Activated T-helper 2 cell treated with anti-CD3 and anti-CD28 coated beads, Interferon-gamma antibody, Interleukin-2, Interleukin-4, amounts not matched to agents 10 μg/mL and 5 μg/mL and 100 μg/mL, durations not matched to agents 14 hours and 24 hours and 36 hours (primary cell): ENCODE results near the gene CELF6. TPM values are rescaled to one million over a fixed set of nuclear protein-coding genes. Genes with fewer than 3 reads are reported as not detected.
A peak's percentile ranks its signal among the peaks of the same experiment; 100 is the strongest.

Experiments
- DNase-seq: peaks from one replicate; pipeline ENCODE4 v3.0.0; 2021; ENCODE audit warnings: low spot score
- H3K27ac Mint-ChIP-seq: one replicate; pipeline ENCODE4 v1.8.0; 2021; ENCODE audit warnings: mixed read lengths
- H3K27me3 Mint-ChIP-seq: one replicate; pipeline ENCODE4 v1.8.0; 2021; ENCODE audit warnings: low read depth, mixed read lengths
- H3K36me3 Mint-ChIP-seq: one replicate; pipeline ENCODE4 v1.8.0; 2021; ENCODE audit warnings: low read depth, mixed read lengths
- H3K4me1 Mint-ChIP-seq: one replicate; pipeline ENCODE4 v1.8.0; 2021; ENCODE audit warnings: low read depth, mixed read lengths
- H3K4me3 Mint-ChIP-seq: one replicate; pipeline ENCODE4 v1.8.0; 2021; ENCODE audit warnings: low read depth, mild to moderate bottlenecking, moderate library complexity, mixed read lengths
- H3K9me3 Mint-ChIP-seq: one replicate; pipeline ENCODE4 v1.8.0; 2021; ENCODE audit warnings: mixed read lengths
- intact Hi-C: fragments of 100-400 bp; cut with micrococcal nuclease; formaldehyde crosslinking; loops from one replicate; pipeline ENCODE4 v1.15.1; 2023
- total RNA-seq: library from RNA; stranded (reverse); gene quantifications from 2 replicates; pipeline ENCODE4 v1.2.3, GENCODE V29; 2022

CELF6 gene
- total RNA-seq, 1 donor from 2014 or later: 0.16 TPM

- H3K4me3 Mint-ChIP-seq: no peak overlapping the region
- H3K4me1 Mint-ChIP-seq: peaks cover 4% of the 10 kb centered on the region
- intact Hi-C loops: loop anchor here (10.0 kb wide), 2 partner anchors 281 to 361 kb away; no protein-coding TSS in a partner anchor
- H3K27me3 Mint-ChIP-seq: peaks cover 5% of the 10 kb centered on the region
- no peak for DNase-seq
- no peaks in the 10 kb centered on the region for H3K9me3 Mint-ChIP-seq
- H3K36me3 Mint-ChIP-seq: no peaks in the 10 kb centered on the region
- no peak overlapping the region for H3K27ac Mint-ChIP-seq
Measured at GRCh38 chr15:72313448-72313840, 6.5 kb downstream of the CELF6 start.

GRCh38 chr15:72312605-72313447 lies 7.1 kb downstream of the CELF6 start:
- no peak overlapping the region for H3K4me3 Mint-ChIP-seq
- no peak overlapping the region for H3K27ac Mint-ChIP-seq
- intact Hi-C loops: loop anchor here (10.0 kb wide), 2 partner anchors 282 to 362 kb away; no protein-coding TSS in a partner anchor
- peaks cover 2% of the 10 kb centered on the region for H3K27me3 Mint-ChIP-seq
- peaks cover 4% of the 10 kb centered on the region for H3K4me1 Mint-ChIP-seq
- DNase-seq: peak; percentile 46
- no peaks in the 10 kb centered on the region for H3K36me3 Mint-ChIP-seq
- no peaks in the 10 kb centered on the region for H3K9me3 Mint-ChIP-seq

- no peak for DNase-seq
- Mint-ChIP-seq H3K36me3 (no peaks in the 10 kb centered on the region), H3K4me3 (no peak overlapping the region), H3K9me3 (no peaks in the 10 kb centered on the region), H3K4me1 (peaks cover 3% of the 10 kb centered on the region), H3K27me3 (peaks cover 2% of the 10 kb centered on the region), H3K27ac (no peak overlapping the region)
- intact Hi-C loops: no loop called here
Measured at GRCh38 chr15:72307026-72307425, 12.9 kb downstream of the CELF6 start.

GRCh38 chr15:72306211-72306785 lies 13.7 kb downstream of the CELF6 start:
- Mint-ChIP-seq H3K27me3 (peaks cover 2% of the 10 kb centered on the region), H3K27ac (no peak overlapping the region), H3K4me1 (peaks cover 3% of the 10 kb centered on the region), H3K4me3 (no peak overlapping the region), H3K36me3 (no peaks in the 10 kb centered on the region), H3K9me3 (no peaks in the 10 kb centered on the region)
- peak; percentile 45 for DNase-seq
- intact Hi-C loops: no loop called here

- no peak for DNase-seq
- peaks cover 2% of the 10 kb centered on the region for H3K27me3 Mint-ChIP-seq
- no peak overlapping the region for H3K27ac Mint-ChIP-seq
- no peaks in the 10 kb centered on the region for H3K9me3 Mint-ChIP-seq
- intact Hi-C loops: no loop called here
- H3K4me1 Mint-ChIP-seq: peaks cover 3% of the 10 kb centered on the region
- no peaks in the 10 kb centered on the region for H3K36me3 Mint-ChIP-seq
- H3K4me3 Mint-ChIP-seq: no peak overlapping the region
Measured at GRCh38 chr15:72304596-72304995, 15.4 kb downstream of the CELF6 start.

- H3K9me3 Mint-ChIP-seq: no peaks in the 10 kb centered on the region
- DNase-seq: no peak
Measured at GRCh38 chr15:72302955-72303354, 17.0 kb downstream of the CELF6 start.

GRCh38 chr15:72289597-72290325 lies 30.2 kb downstream of the CELF6 start:
- intact Hi-C loops: loop anchor here (5.0 kb wide), 1 partner anchor 92 kb away; the partner anchor contains the start of gene GRAMD2A
- no peak overlapping the region for H3K4me3 Mint-ChIP-seq
- H3K4me1 Mint-ChIP-seq: peaks cover 3% of the 10 kb centered on the region
- no peaks in the 10 kb centered on the region for H3K9me3 Mint-ChIP-seq
- no peaks in the 10 kb centered on the region for H3K27me3 Mint-ChIP-seq
- DNase-seq: no peak
- no peak overlapping the region for H3K27ac Mint-ChIP-seq
- H3K36me3 Mint-ChIP-seq: no peaks in the 10 kb centered on the region

More at GRCh38 chr15:72302955-72303354, 17.0 kb downstream of the CELF6 start:
- peaks cover 3% of the 10 kb centered on the region for H3K4me1 Mint-ChIP-seq
- H3K27ac Mint-ChIP-seq: no peak overlapping the region
- H3K36me3 Mint-ChIP-seq: no peaks in the 10 kb centered on the region
- intact Hi-C loops: no loop called here
- peaks cover 2% of the 10 kb centered on the region for H3K27me3 Mint-ChIP-seq
- no peak overlapping the region for H3K4me3 Mint-ChIP-seq

- H3K36me3 Mint-ChIP-seq: no peaks in the 10 kb centered on the region
- no peaks in the 10 kb centered on the region for H3K27me3 Mint-ChIP-seq
- H3K4me1 Mint-ChIP-seq: no peaks in the 10 kb centered on the region
- intact Hi-C loops: loop anchor here (5.0 kb wide), 1 partner anchor 92 kb away; the partner anchor contains the start of gene GRAMD2A
- no peak overlapping the region for H3K27ac Mint-ChIP-seq
- H3K9me3 Mint-ChIP-seq: no peaks in the 10 kb centered on the region
- no peak overlapping the region for H3K4me3 Mint-ChIP-seq
- no peak for DNase-seq
Measured at GRCh38 chr15:72288796-72289596, 31.0 kb downstream of the CELF6 start.

- peaks cover 1% of the 10 kb centered on the region for H3K27me3 Mint-ChIP-seq
- intact Hi-C loops: loop anchor here (5.0 kb wide), 1 partner anchor 89 kb away; the partner anchor contains the start of gene GRAMD2A
- no peaks in the 10 kb centered on the region for H3K9me3 Mint-ChIP-seq
- no peak for DNase-seq
- H3K36me3 Mint-ChIP-seq: no peaks in the 10 kb centered on the region
- H3K4me3 Mint-ChIP-seq: no peak overlapping the region
- H3K27ac Mint-ChIP-seq: no peak overlapping the region
- no peaks in the 10 kb centered on the region for H3K4me1 Mint-ChIP-seq
Measured at GRCh38 chr15:72285927-72286516, 33.9 kb downstream of the CELF6 start.

- H3K27ac Mint-ChIP-seq: no peak overlapping the region
- H3K9me3 Mint-ChIP-seq: no peaks in the 10 kb centered on the region
- no peaks in the 10 kb centered on the region for H3K4me1 Mint-ChIP-seq
- peaks cover 1% of the 10 kb centered on the region for H3K27me3 Mint-ChIP-seq
- no peak overlapping the region for H3K4me3 Mint-ChIP-seq
- H3K36me3 Mint-ChIP-seq: no peaks in the 10 kb centered on the region
- DNase-seq: no peak
- intact Hi-C loops: loop anchor here (5.0 kb wide), 1 partner anchor 88 kb away; the partner anchor contains the start of gene GRAMD2A
Measured at GRCh38 chr15:72285402-72285801, 34.6 kb downstream of the CELF6 start.

GRCh38 chr15:72284781-72285180 lies 35.2 kb downstream of the CELF6 start:
- H3K27ac Mint-ChIP-seq: no peak overlapping the region

GRCh38 chr15:72281713-72282112 lies 38.2 kb downstream of the CELF6 start:
- Mint-ChIP-seq H3K27me3 (peaks cover 1% of the 10 kb centered on the region), H3K36me3 (no peaks in the 10 kb centered on the region), H3K9me3 (no peaks in the 10 kb centered on the region), H3K4me3 (no peak overlapping the region), H3K27ac (no peak overlapping the region), H3K4me1 (no peaks in the 10 kb centered on the region)
- intact Hi-C loops: no loop called here
- DNase-seq: no peak

More at GRCh38 chr15:72284781-72285180, 35.2 kb downstream of the CELF6 start:
- no peak overlapping the region for H3K4me3 Mint-ChIP-seq
- H3K36me3 Mint-ChIP-seq: no peaks in the 10 kb centered on the region
- intact Hi-C loops: loop anchor here (5.0 kb wide), 1 partner anchor 87 kb away; the partner anchor contains the start of gene GRAMD2A
- H3K27me3 Mint-ChIP-seq: peaks cover 1% of the 10 kb centered on the region
- H3K4me1 Mint-ChIP-seq: no peaks in the 10 kb centered on the region
- no peak for DNase-seq
- no peaks in the 10 kb centered on the region for H3K9me3 Mint-ChIP-seq
